Islet of Langerhans (tissue), 1 donor: ENCODE data around the gene EPHB3.

Source experiments
- FAIRE-seq: peaks from one replicate; lab custom pipeline; 2011; peaks lifted over from hg19 to GRCh38; lab: Jason Lieb, UNC

Gene EPHB3

GRCh38 chr3:184564685-184565385 lies 3.2 kb downstream of the EPHB3 start:
- no peak for FAIRE-seq

- FAIRE-seq = peak; percentile 61
These were observed 4.0 kb downstream of the EPHB3 start for GRCh38 chr3:184565421-184566211.

- FAIRE-seq = no peak
These were observed 5.1 kb downstream of the EPHB3 start for GRCh38 chr3:184566441-184567414.

GRCh38 chr3:184567946-184568559 lies 6.5 kb downstream of the EPHB3 start:
- no peak for FAIRE-seq

GRCh38 chr3:184568560-184568923 lies 7.0 kb downstream of the EPHB3 start:
- no peak for FAIRE-seq

GRCh38 chr3:184568924-184569829 lies 7.6 kb downstream of the EPHB3 start:
- no peak for FAIRE-seq

GRCh38 chr3:184570035-184570434 lies 8.4 kb downstream of the EPHB3 start:
- FAIRE-seq = no peak

GRCh38 chr3:184570489-184570888 lies 8.9 kb downstream of the EPHB3 start:
- FAIRE-seq = no peak

GRCh38 chr3:184571750-184572377 lies 10.3 kb downstream of the EPHB3 start:
- FAIRE-seq = no peak

- no peak for FAIRE-seq
These were observed 11.2 kb downstream of the EPHB3 start for GRCh38 chr3:184572633-184573270.

- no peak for FAIRE-seq
These were observed 13.2 kb downstream of the EPHB3 start for GRCh38 chr3:184574515-184575417.

- no peak for FAIRE-seq
These were observed 14.1 kb downstream of the EPHB3 start for GRCh38 chr3:184575701-184576100.

- FAIRE-seq = no peak
These were observed 15.1 kb downstream of the EPHB3 start for GRCh38 chr3:184576457-184577240.

GRCh38 chr3:184577546-184577945 lies 16.0 kb downstream of the EPHB3 start:
- no peak for FAIRE-seq

GRCh38 chr3:184578218-184578617 lies 16.6 kb downstream of the EPHB3 start:
- FAIRE-seq = no peak

GRCh38 chr3:184578822-184579221 lies 17.2 kb downstream of the EPHB3 start:
- FAIRE-seq = no peak

- no peak for FAIRE-seq
These were observed 17.9 kb downstream of the EPHB3 start for GRCh38 chr3:184579513-184579912.

GRCh38 chr3:184580376-184580775 lies 18.8 kb downstream of the EPHB3 start:
- no peak for FAIRE-seq
